BE2C (cell line): Measurements from ENCODE around the gene SCARB1.

Experiments used
- DNase-seq: peaks from one replicate; pipeline ENCODE4 v3.0.0-alpha.2; 2020
- H3K27me3 ChIP-seq: fragments of 250-450 bp; sonication (Bioruptor Pico); 2 replicates; pipeline ENCODE4 v1.5.1; 2020; ENCODE audit warnings: mild to moderate bottlenecking
- H3K36me3 ChIP-seq: fragments of 250-450 bp; sonication (Bioruptor Pico); 2 replicates; pipeline ENCODE4 v1.5.1; 2020; ENCODE audit warnings: mild to moderate bottlenecking
- H3K4me1 ChIP-seq: fragments of 250-450 bp; sonication (Bioruptor Pico); 2 replicates; pipeline ENCODE4 v1.5.1; 2020
- H3K4me3 ChIP-seq: 2 replicates; pipeline ENCODE4 v1.5.1; 2011; ENCODE audit warnings: low read depth, low read length
- H3K9me3 ChIP-seq: fragments of 250-450 bp; sonication (Bioruptor Pico); 2 replicates; pipeline ENCODE4 v1.5.1; 2020
- TF ChIP-seq, protein P1 (sequence below): IDR thresholded peaks from 2 replicates; pipeline ENCODE4 v1.5.1; 2012; ENCODE audit warnings: mild to moderate bottlenecking, low read depth, low read length

SCARB1 gene

DNA sequence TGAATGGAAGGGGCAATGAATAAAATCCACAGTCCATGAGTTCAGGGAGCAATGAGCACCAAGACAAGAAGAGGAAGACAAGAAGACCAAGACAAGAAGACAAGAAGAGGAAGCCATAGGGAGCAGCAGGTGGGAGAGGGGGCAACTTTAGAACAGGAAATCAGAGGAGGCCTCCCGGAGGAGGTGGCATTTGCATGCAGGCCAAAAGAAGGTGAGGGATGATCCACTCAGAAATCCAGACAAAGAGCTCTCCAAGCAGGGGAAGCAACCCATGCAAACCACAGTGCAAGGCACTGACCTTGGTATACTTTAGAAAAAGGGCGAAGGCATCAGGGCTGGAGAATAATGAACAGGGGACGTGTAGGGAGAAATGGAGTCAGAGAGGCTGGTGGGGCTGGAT, 58.6 kb downstream of the SCARB1 start:
- H3K36me3 ChIP-seq = peaks cover 51% of the 10 kb centered on the region
- H3K4me1 ChIP-seq = peaks cover 17% of the 10 kb centered on the region
- no peak for DNase-seq
- no peak overlapping the region for H3K4me3 ChIP-seq
- TF ChIP-seq, protein P1, sequence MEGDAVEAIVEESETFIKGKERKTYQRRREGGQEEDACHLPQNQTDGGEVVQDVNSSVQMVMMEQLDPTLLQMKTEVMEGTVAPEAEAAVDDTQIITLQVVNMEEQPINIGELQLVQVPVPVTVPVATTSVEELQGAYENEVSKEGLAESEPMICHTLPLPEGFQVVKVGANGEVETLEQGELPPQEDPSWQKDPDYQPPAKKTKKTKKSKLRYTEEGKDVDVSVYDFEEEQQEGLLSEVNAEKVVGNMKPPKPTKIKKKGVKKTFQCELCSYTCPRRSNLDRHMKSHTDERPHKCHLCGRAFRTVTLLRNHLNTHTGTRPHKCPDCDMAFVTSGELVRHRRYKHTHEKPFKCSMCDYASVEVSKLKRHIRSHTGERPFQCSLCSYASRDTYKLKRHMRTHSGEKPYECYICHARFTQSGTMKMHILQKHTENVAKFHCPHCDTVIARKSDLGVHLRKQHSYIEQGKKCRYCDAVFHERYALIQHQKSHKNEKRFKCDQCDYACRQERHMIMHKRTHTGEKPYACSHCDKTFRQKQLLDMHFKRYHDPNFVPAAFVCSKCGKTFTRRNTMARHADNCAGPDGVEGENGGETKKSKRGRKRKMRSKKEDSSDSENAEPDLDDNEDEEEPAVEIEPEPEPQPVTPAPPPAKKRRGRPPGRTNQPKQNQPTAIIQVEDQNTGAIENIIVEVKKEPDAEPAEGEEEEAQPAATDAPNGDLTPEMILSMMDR = no peak
- H3K27me3 ChIP-seq = no peaks in the 10 kb centered on the region
- H3K9me3 ChIP-seq = no peaks in the 10 kb centered on the region

DNA sequence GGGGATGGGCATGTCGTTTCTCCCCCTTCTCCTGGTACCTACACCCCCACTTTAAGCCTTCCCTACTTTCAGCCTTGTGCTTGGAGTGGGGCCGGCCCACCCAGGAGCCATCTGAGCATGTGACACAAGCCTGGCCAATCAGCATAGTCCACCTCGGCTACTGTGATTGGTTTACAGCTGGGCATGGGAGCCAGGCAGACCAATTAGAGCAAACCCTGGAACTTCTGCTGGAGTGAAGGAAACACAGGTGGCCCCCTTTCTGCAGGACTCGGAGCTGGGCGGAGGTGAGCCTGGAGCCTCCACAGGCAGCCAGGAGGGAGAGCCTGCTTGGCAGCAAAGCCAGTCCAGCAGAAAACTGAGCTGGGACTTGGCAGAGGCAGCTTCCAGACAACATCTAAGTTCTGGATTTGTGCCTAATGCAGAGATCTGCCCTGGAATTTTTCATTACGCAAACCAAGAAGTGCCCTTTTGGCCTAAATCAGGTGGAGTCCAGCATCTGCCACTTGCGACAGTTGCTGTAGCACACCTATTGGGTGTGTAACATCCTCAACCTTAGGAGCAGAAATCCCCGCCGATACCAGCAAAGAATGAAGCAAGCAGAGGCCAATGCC, 59.5 kb downstream of the SCARB1 start:
- Histone ChIP-seq H3K36me3 (peaks cover 53% of the 10 kb centered on the region), H3K9me3 (no peaks in the 10 kb centered on the region), H3K4me1 (peaks cover 19% of the 10 kb centered on the region), H3K4me3 (no peak overlapping the region), H3K27me3 (no peaks in the 10 kb centered on the region)
- peak; percentile 65 for DNase-seq
- TF ChIP-seq, protein P1 = no peak

- Histone ChIP-seq H3K4me1 (peaks cover 14% of the 10 kb centered on the region), H3K9me3 (no peaks in the 10 kb centered on the region), H3K36me3 (peaks cover 66% of the 10 kb centered on the region), H3K4me3 (no peak overlapping the region), H3K27me3 (no peaks in the 10 kb centered on the region)
- no peak for DNase-seq
- TF ChIP-seq, protein P1 = no peak
Observed at GRCh38 chr12:124802361-124802760, 61.3 kb downstream of the SCARB1 start.

- Histone ChIP-seq H3K27me3 (no peaks in the 10 kb centered on the region), H3K4me3 (no peak overlapping the region), H3K36me3 (peaks cover 74% of the 10 kb centered on the region), H3K4me1 (peaks cover 11% of the 10 kb centered on the region), H3K9me3 (no peaks in the 10 kb centered on the region)
- no peak for DNase-seq
- TF ChIP-seq, protein P1 = no peak
Observed at GRCh38 chr12:124800506-124800905, 63.2 kb downstream of the SCARB1 start.

- Histone ChIP-seq H3K4me3 (no peak overlapping the region), H3K27me3 (no peaks in the 10 kb centered on the region), H3K4me1 (peaks cover 3% of the 10 kb centered on the region; the same call in 1 of the 2 replicates), H3K9me3 (no peaks in the 10 kb centered on the region), H3K36me3 (peaks cover 64% of the 10 kb centered on the region)
- TF ChIP-seq, protein P1 = no peak
- DNase-seq = no peak
Observed at GRCh38 chr12:124797321-124797720, 66.3 kb downstream of the SCARB1 start.

- Histone ChIP-seq H3K4me3 (no peak overlapping the region), H3K27me3 (no peaks in the 10 kb centered on the region), H3K36me3 (peaks cover 69% of the 10 kb centered on the region), H3K4me1 (peaks cover 3% of the 10 kb centered on the region; the same call in 1 of the 2 replicates), H3K9me3 (no peaks in the 10 kb centered on the region)
- no peak for DNase-seq
- TF ChIP-seq, protein P1 = no peak
Observed at GRCh38 chr12:124796303-124796960, 67.2 kb downstream of the SCARB1 start.
